NCI-H345 treated with DMSO at 0.1 percent for 48 hours (cell line): ENCODE measurements around the gene PRLR.

ENCODE experiments used
- DNase-seq: peaks from one replicate; lab custom pipeline; 2025; ENCODE audit not compliant: unreplicated experiment; lab: John Stamatoyannopoulos, UW

PRLR gene

DNA sequence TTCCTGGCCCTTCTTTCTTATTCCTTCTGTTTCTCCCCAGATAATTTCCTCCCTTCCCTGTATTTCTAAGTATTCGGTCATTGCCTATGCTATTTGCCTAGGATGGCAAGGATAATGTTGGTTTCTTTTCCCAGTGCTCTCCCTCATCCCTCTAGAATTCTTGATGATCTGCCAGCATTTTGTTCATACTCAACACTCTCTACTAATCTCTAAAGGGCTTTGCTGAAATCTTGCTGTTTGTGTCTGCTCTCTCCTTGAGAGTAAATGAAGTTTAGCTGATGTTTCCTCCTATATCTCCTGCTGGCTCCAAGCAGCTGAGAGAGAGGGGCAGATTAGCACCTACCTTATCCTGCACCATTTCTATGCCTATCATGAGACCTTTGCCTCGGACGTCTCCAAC is 220.6 kb downstream of the PRLR start:
- DNase-seq: no peak

- no peak for DNase-seq
Measured at GRCh38 chr5:35009019-35009418, 221.3 kb downstream of the PRLR start.

- no peak for DNase-seq
Measured at GRCh38 chr5:35004771-35005170, 225.5 kb downstream of the PRLR start.

GRCh38 chr5:35004200-35004599 is 226.1 kb downstream of the PRLR start:
- DNase-seq: no peak

GRCh38 chr5:35003018-35003957 is 227.0 kb downstream of the PRLR start:
- DNase-seq: peak; percentile 10

- DNase-seq: no peak
Measured at GRCh38 chr5:35002459-35002858, 227.8 kb downstream of the PRLR start.

GRCh38 chr5:35001842-35002241 is 228.4 kb downstream of the PRLR start:
- no peak for DNase-seq
